ENCODE results near the gene MEPE.

DNA sequence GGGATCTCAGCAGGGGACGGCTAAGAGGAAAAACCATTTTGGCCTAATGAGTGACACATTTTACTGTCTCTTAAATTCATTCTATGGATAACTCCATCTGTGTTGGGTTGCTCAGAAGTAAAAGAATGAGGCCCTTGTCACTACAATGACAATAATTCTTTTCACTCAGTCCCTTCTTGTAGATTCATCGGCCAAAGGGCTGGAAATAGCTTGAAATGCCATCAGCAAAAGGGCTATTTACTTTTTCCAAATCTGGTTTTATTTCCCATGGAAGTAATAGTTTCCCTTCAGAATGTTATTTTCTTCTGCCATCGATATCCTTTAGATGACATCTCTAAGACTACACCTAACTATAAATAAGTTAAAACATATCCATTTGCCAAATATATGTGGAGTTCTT is 7.4 kb downstream of the MEPE start:
- TF ChIP-seq CTCF (IDR thresholded peaks at IDR 0.05), result no peak
- TF ChIP-seq POLR2A (IDR thresholded peaks at IDR 0.05), result no peak

Data from adrenal gland (tissue), 5 donors.